HFFc6 (cell line): ENCODE measurements around the gene PLD1. TPM values are rescaled to one million over a fixed set of nuclear protein-coding genes. Genes with fewer than 3 reads are reported as not detected.

Experiments
- DNase-seq: peaks from one replicate; pipeline ENCODE4 v3.0.0-alpha.2; 2018
- H3K27ac Mint-ChIP-seq: 2 replicates; pipeline ENCODE4 v1.8.0; 2020; ENCODE audit warnings: mild to moderate bottlenecking, mixed read lengths
- H3K27me3 Mint-ChIP-seq: 2 replicates; pipeline ENCODE4 v1.8.0; 2021; ENCODE audit warnings: mild to moderate bottlenecking, moderate library complexity, mixed read lengths; ENCODE audit not compliant: insufficient read depth
- H3K36me3 Mint-ChIP-seq: 2 replicates; pipeline ENCODE4 v1.8.0; 2021; ENCODE audit warnings: low read depth, mixed read lengths
- H3K4me1 Mint-ChIP-seq: 2 replicates; pipeline ENCODE4 v1.8.0; 2020; ENCODE audit warnings: low read depth, mixed read lengths
- H3K4me3 Mint-ChIP-seq: 2 replicates; pipeline ENCODE4 v1.8.0; 2020; ENCODE audit warnings: mild to moderate bottlenecking, moderate library complexity, mixed read lengths
- H3K9me3 Mint-ChIP-seq: 2 replicates; pipeline ENCODE4 v1.8.0; 2020; ENCODE audit warnings: mild to moderate bottlenecking, mixed read lengths
- CTCF ChIP-seq: fragments of 200-600 bp; sonication (generic); IDR thresholded peaks from 2 replicates; pipeline ENCODE4 v1.5.0; 2021; ENCODE audit warnings: antibody characterized with exemption, mild to moderate bottlenecking
- total RNA-seq, 6 experiments: library from RNA; stranded (reverse); fragmentation: NEBNext Ultra II Directional; extraction: Animal tissue kit (Norgen Biotek cat#: 25700); gene quantifications; 2 replicates in 1 of 6; 3 replicates in 5 of 6; pipeline ENCODE4 v1.2.3, GENCODE V29; 2021

The PLD1 gene
- total RNA-seq, 6 experiments from 2014 or later: 4.1 to 6.0 (median 5.3) TPM

GRCh38 chr3:171688593-171688992 is 121.7 kb downstream of the PLD1 start:
- Mint-ChIP-seq H3K4me3 (no peak overlapping the region), H3K27ac (no peak overlapping the region), H3K4me1 (peaks cover 12% of the 10 kb centered on the region), H3K27me3 (no peaks in the 10 kb centered on the region), H3K36me3 (no peaks in the 10 kb centered on the region), H3K9me3 (no peaks in the 10 kb centered on the region)
- no peak for DNase-seq
- no peak for TF ChIP-seq CTCF

GRCh38 chr3:171688002-171688401 is 122.3 kb downstream of the PLD1 start:
- peaks cover 12% of the 10 kb centered on the region for H3K4me1 Mint-ChIP-seq
- TF ChIP-seq CTCF: no peak
- H3K27me3 Mint-ChIP-seq: peaks cover 1% of the 10 kb centered on the region; the same call in 1 of the 2 replicates
- no peaks in the 10 kb centered on the region for H3K9me3 Mint-ChIP-seq
- DNase-seq: no peak
- no peak overlapping the region for H3K4me3 Mint-ChIP-seq
- no peak overlapping the region for H3K27ac Mint-ChIP-seq
- no peaks in the 10 kb centered on the region for H3K36me3 Mint-ChIP-seq

- no peak for TF ChIP-seq CTCF
- Mint-ChIP-seq H3K27ac (no peak overlapping the region), H3K27me3 (peaks cover 1% of the 10 kb centered on the region; the same call in 1 of the 2 replicates), H3K4me1 (peaks cover 12% of the 10 kb centered on the region), H3K9me3 (no peaks in the 10 kb centered on the region), H3K36me3 (no peaks in the 10 kb centered on the region), H3K4me3 (no peak overlapping the region)
- DNase-seq: no peak
These were observed 122.7 kb downstream of the PLD1 start for GRCh38 chr3:171687581-171687980.

- Mint-ChIP-seq H3K4me3 (no peak overlapping the region), H3K36me3 (no peaks in the 10 kb centered on the region), H3K4me1 (peaks cover 12% of the 10 kb centered on the region), H3K9me3 (no peaks in the 10 kb centered on the region), H3K27ac (no peak overlapping the region), H3K27me3 (peaks cover 1% of the 10 kb centered on the region; the same call in 1 of the 2 replicates)
- no peak for TF ChIP-seq CTCF
- no peak for DNase-seq
These were observed 123.2 kb downstream of the PLD1 start for GRCh38 chr3:171687064-171687463.

- Mint-ChIP-seq H3K27ac (no peak overlapping the region), H3K4me1 (peaks cover 12% of the 10 kb centered on the region), H3K27me3 (peaks cover 1% of the 10 kb centered on the region; the same call in 1 of the 2 replicates), H3K9me3 (no peaks in the 10 kb centered on the region), H3K4me3 (no peak overlapping the region), H3K36me3 (no peaks in the 10 kb centered on the region)
- no peak for DNase-seq
- TF ChIP-seq CTCF: no peak
These were observed 125.0 kb downstream of the PLD1 start for GRCh38 chr3:171685116-171685895.
